Esophagus muscularis mucosa (tissue), 4 donors: Measurements from ENCODE around the gene PRIM1. TPM values are rescaled to one million over a fixed set of nuclear protein-coding genes. Genes with fewer than 3 reads are reported as not detected.
"Not testable (repeated sequence)": the region's sequence is repeated elsewhere in the genome, so short reads cannot be mapped to it uniquely, and the experiment has no call there.

Source experiments
- DNase-seq: peaks from one replicate; pipeline ENCODE4 v3.0.0-alpha.2; 2017; ENCODE audit errors: extremely low spot score
- H3K27ac ChIP-seq, 4 donors: fragments of 200-600 bp; sonication (generic); replicated peaks in 1 of 4; 1 replicate in 3 of 4; 2 replicates in 1 of 4; pipeline ENCODE4 v1.5.1; 2016 to 2019; ENCODE audit warnings: mild to moderate bottlenecking in 1 of 4
- H3K27me3 ChIP-seq, 4 donors: fragments of 200-600 bp; sonication (generic); one replicate each; pipeline versions ENCODE4 v1.5.1 to v1.6.0; 2016 to 2019
- H3K36me3 ChIP-seq, 4 donors: fragments of 200-600 bp; sonication (generic); one replicate each; pipeline ENCODE4 v1.5.1; 2016 to 2019
- H3K4me1 ChIP-seq, 4 donors: fragments of 200-600 bp; sonication (generic); one replicate each; pipeline ENCODE4 v1.5.1; 2016 to 2019
- H3K4me3 ChIP-seq, 4 donors: fragments of 200-600 bp; sonication (generic); 1 replicate in 2 of 4; 2 replicates in 2 of 4; pipeline ENCODE4 v1.5.1; 2016 to 2019; ENCODE audit warnings: mild to moderate bottlenecking in 4 of 4, moderate library complexity in 1 of 4
- H3K9me3 ChIP-seq, 4 donors: fragments of 200-600 bp; sonication (generic); 1 replicate in 3 of 4; 2 replicates in 1 of 4; pipeline ENCODE4 v1.5.1; 2016 to 2019
- CTCF ChIP-seq, 3 experiments: fragments of 200-600 bp in 2 of 3; fragments of 450-650 bp in 1 of 3; sonication (generic) in 2 of 3; IDR thresholded peaks; one replicate each; pipeline ENCODE4 v1.5.1; 2017 to 2019; ENCODE audit warnings: antibody characterized with exemption in 3 of 3, mild to moderate bottlenecking in 2 of 3, moderate library complexity in 1 of 3
- EP300 ChIP-seq: sonication (generic); formaldehyde crosslinking; IDR thresholded peaks from one replicate; pipeline ENCODE4 v1.6.1; 2017; ENCODE audit warnings: antibody characterized with exemption
- POLR2A ChIP-seq: fragments of 450-650 bp; IDR thresholded peaks from one replicate; pipeline ENCODE4 v1.6.1; 2017; ENCODE audit warnings: antibody characterized with exemption, moderate library complexity, mild to moderate bottlenecking, low read depth
- POLR2AphosphoS5 ChIP-seq, 2 donors: sonication (generic); formaldehyde crosslinking; IDR thresholded peaks; one replicate each; pipeline ENCODE4 v1.6.1; 2017; ENCODE audit warnings: antibody characterized with exemption in 2 of 2
- WGBS: methylation state at CpG from one replicate; pipeline ENCODE4 v1.1.5; 2018; 5-methylcytosine and 5-hydroxymethylcytosine counted together
- intact Hi-C: fragments of 100-400 bp; cut with DNase I; formaldehyde crosslinking; loops from one replicate; pipeline ENCODE4 v1.15.1; 2023
- total RNA-seq, 4 donors: library from RNA; depleted of rRNA; stranded (reverse); fragments of >200 nt; gene quantifications; one replicate each; pipeline versions ENCODE4 v1.1.0 to v1.2.1, GENCODE V29; 2016

The PRIM1 gene
- total RNA-seq, 4 donors from 2014 or later, result 2.2 to 4.2 (median 3.2) TPM

GRCh38 chr12:56760460-56760859, 8.3 kb upstream of the PRIM1 start:
- no peaks in the 10 kb centered on the region for H3K27me3 ChIP-seq
- no peak overlapping the region for H3K27ac ChIP-seq
- 97% methylated on average over 7 of the region's 7 CpGs for WGBS
- peaks cover 0 to 10% (median 0%) of the 10 kb centered on the region in 4 donors for H3K9me3 ChIP-seq
- no peak for DNase-seq
- no peaks in the 10 kb centered on the region for H3K36me3 ChIP-seq
- H3K4me1 ChIP-seq, result peaks cover 0 to 2% (median 0%) of the 10 kb centered on the region in 4 donors
- H3K4me3 ChIP-seq, result no peak overlapping the region
- no peak for TF ChIP-seq EP300
- no peak for TF ChIP-seq POLR2AphosphoS5 (IDR thresholded peaks at IDR 0.05)
- TF ChIP-seq POLR2A, result no peak
- TF ChIP-seq CTCF (IDR thresholded peaks at IDR 0.05), result no peak
- intact Hi-C loops, result no loop called here

DNA sequence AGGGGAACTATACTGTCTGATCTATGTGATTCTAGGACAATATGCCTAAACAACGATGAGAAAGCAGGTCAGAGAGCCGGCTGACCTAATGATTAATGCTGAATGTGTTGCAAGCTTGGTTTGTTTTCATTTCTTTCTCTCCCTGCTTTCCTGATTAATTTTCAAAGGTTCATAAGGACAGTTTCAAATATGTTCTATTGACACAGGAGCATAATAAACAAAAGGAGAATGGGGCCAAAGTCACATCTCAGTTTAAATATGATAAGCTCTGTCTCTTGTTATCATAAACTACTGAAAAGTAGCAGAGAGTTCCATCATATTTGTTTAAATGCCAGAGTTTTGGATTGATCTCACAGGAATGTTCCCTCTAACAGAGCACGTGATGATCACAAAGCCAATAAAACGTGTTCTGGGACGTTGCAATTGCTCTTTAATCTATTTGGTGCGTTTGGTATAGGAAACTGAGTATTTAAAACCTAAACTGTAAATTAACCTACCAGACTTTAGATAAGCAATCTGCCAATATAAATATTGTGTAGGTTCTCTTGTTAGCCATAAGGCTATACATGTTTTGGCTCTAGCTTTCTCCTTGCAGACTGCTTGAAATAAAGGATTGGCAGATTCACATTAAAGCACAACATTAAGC, 7.3 kb upstream of the PRIM1 start:
- 63% methylated on average over 6 of the region's 6 CpGs for WGBS
- Histone ChIP-seq H3K27ac (no peak overlapping the region), H3K9me3 (peaks cover 0 to 10% (median 0%) of the 10 kb centered on the region in 4 donors), H3K4me1 (peaks cover 0 to 2% (median 0%) of the 10 kb centered on the region in 4 donors), H3K27me3 (no peaks in the 10 kb centered on the region), H3K4me3 (no peak overlapping the region), H3K36me3 (no peaks in the 10 kb centered on the region)
- TF ChIP-seq EP300, result no peak
- no peak for TF ChIP-seq POLR2A
- TF ChIP-seq CTCF (IDR thresholded peaks at IDR 0.05), result no peak
- TF ChIP-seq POLR2AphosphoS5 (IDR thresholded peaks at IDR 0.05), result no peak
- intact Hi-C loops, result no loop called here
- DNase-seq, result no peak

DNA sequence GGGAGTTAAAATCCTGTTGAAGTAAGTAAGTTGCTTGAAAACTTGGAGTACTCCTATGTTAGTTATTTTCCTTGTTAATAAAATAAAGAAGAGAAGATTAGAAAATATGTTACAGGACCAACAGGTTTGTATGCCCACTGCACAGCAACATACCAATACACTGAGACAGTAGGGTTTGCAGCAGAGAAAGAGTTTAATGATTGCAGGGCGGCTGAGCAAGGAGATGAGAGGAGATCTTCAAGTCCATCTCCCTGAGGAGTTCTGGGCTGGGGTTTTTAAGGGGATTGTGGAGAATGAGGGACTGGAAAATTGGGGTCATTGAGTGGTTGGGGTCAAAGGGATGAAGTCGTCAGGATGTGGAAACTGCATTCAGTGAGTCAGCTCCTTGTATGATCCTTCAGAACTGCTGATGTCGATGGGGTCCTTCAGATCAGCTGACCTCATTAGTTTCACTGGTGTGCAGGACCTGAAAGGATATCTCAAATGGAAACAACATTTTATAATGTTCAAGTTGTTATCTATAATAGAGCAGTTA, 6.7 kb upstream of the PRIM1 start:
- Histone ChIP-seq H3K4me1 (peaks cover 0 to 2% (median 0%) of the 10 kb centered on the region in 4 donors), H3K4me3 (no peak overlapping the region), H3K27ac (no peak overlapping the region), H3K9me3 (peaks cover 0 to 10% (median 0%) of the 10 kb centered on the region in 4 donors), H3K36me3 (no peaks in the 10 kb centered on the region), H3K27me3 (no peaks in the 10 kb centered on the region)
- TF ChIP-seq POLR2A (no peak), POLR2AphosphoS5 (IDR thresholded peaks at IDR 0.05) (no peak), EP300 (no peak), CTCF (IDR thresholded peaks at IDR 0.05) (no peak)
- WGBS, result 80% methylated on average over 3 of the region's 3 CpGs
- intact Hi-C loops, result loop anchor here (1.0 kb wide), 1 partner anchor 229 kb away; no protein-coding TSS in a partner anchor
- no peak for DNase-seq

DNA sequence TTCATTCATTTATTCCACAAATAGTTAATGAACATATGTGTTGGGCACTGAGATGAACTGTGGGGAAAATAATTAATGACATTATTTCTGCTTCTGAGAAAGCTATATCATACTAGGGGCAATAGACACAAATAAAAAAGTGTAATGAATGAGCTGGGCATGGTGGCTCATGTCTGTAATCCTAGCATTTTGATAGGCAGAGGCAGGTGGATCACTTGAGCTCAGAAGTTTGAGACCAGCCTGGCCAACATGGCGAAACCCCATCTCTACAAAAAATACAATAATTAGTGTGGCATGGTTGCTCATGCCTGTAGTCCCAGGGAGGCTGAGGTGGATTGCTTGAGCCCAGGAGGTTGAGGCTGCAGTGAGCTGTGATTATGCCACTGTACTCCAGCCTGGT, 5.8 kb upstream of the PRIM1 start:
- H3K27ac ChIP-seq, H3K36me3 ChIP-seq, H3K4me1 ChIP-seq, DNase-seq, H3K27me3 ChIP-seq, H3K4me3 ChIP-seq, H3K9me3 ChIP-seq: not testable (repeated sequence)
- intact Hi-C loops, result loop anchor here (1.0 kb wide), 1 partner anchor 229 kb away; no protein-coding TSS in a partner anchor
- 92% methylated on average over 1 of the region's 1 CpG for WGBS

DNA sequence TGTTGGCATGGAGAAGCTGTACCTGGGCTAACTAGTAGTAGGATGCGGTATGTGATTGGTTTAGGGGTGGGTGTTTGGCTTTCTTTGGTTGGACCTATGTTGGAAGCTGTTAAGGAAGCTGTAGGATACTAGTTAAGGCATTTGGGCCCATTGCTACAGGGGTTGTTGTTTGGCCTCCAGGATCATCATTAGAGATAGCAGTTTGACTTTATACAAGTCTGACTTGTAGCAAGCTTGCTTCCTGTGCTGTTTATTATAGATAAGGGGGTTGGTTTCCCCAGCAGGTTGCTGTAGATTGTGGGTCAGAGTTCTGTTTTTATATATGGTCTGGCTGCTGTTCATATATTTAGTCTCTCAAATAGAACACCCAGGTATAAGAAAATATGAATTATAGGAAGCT, 1.4 kb upstream of the PRIM1 start:
- WGBS, result 100% methylated on average over 1 of the region's 1 CpG
- peaks cover 0 to 5% (median 0%) of the 10 kb centered on the region in 4 donors for H3K36me3 ChIP-seq
- peaks cover 0 to 3% (median 0%) of the 10 kb centered on the region in 4 donors for H3K9me3 ChIP-seq
- no peak overlapping the region for H3K4me3 ChIP-seq
- no peak for TF ChIP-seq POLR2AphosphoS5 (IDR thresholded peaks at IDR 0.05)
- intact Hi-C loops, result loop anchor here (5.0 kb wide), 1 partner anchor 249 kb away; no protein-coding TSS in a partner anchor
- H3K4me1 ChIP-seq, result peaks cover 7 to 15% (median 12%) of the 10 kb centered on the region in 4 donors
- no peak for DNase-seq
- no peak overlapping the region for H3K27ac ChIP-seq
- H3K27me3 ChIP-seq, result no peaks in the 10 kb centered on the region

DNA sequence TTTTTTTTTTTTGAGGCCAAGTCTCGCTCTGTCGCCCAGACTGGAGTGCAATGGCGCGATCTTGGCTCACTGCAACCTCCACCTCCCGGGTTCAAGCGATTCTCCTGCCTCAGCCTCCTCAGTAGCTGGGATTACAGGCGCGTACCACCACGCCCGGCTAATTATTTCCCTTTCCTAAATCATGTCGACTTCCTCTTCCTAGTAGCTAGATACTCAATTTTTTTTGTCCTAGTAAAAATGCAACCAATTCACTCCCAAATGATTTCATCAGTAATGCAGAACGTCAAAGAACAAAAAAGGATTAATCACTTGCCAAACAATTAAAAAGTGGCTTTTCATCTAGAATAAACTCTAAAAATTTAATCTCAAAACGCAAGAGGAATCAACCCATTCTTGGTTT, 1.5 kb downstream of the PRIM1 start:
- H3K27ac ChIP-seq, H3K27me3 ChIP-seq, H3K9me3 ChIP-seq, H3K4me3 ChIP-seq, DNase-seq: not testable (repeated sequence)
- H3K36me3 ChIP-seq, result peaks cover 0 to 32% (median 6%) of the 10 kb centered on the region in 4 donors
- intact Hi-C loops, result loop anchor here (5.0 kb wide), 1 partner anchor 252 kb away; no protein-coding TSS in a partner anchor
- 82% methylated on average over 13 of the region's 13 CpGs for WGBS
- H3K4me1 ChIP-seq, result peaks cover 7 to 15% (median 11%) of the 10 kb centered on the region in 4 donors
